Sigmoid colon (tissue), 3 donors: ENCODE measurements around the gene TMUB1.

Experiments
- POLR2A ChIP-seq, 2 donors: fragments of 450-650 bp; IDR thresholded peaks; one replicate each; pipeline ENCODE4 v1.6.1; 2016; ENCODE audit warnings: antibody characterized with exemption in 2 of 2, mild to moderate bottlenecking in 2 of 2, moderate library complexity in 2 of 2
- TF ChIP-seq, protein P1 (sequence below), 4 experiments: fragments of 450-650 bp in 3 of 4; fragments of 200-600 bp in 1 of 4; IDR thresholded peaks; one replicate each; pipeline ENCODE4 v1.5.1; 2016 to 2019; ENCODE audit warnings: antibody characterized with exemption in 4 of 4, mild to moderate bottlenecking in 3 of 4, moderate library complexity in 2 of 4

DNA sequence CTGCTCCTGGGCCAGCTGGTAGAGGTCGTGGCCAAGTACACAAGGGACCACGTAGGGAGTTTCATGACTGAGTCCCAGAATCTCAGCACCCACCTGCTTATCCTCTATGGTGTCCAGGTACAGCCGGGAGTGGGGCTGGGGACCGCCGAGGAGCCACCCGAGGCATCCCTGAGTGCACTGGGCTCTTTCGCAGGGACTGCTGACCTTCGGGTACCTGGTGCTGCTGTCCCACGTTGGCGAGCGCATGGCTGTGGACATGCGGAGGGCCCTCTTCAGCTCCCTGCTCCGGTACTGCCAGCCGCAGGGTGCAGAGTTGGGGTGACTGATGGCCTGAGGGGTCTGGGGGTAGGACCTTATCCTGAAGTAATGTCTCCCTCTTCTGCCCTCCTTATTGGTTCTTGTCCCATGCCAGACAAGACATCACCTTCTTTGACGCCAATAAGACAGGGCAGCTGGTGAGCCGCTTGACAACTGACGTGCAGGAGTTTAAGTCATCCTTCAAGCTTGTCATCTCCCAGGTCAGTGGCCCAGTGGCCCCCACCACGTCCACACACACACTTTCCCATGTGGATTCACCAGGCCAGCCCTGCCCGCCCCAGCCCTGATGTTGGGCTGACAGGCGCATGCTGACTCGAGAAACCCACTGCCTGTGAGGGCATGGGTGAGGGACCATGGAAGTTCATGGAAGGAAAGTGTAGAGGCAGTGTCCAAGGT, 48.8 kb downstream of the TMUB1 start:
- no peak for TF ChIP-seq POLR2A (IDR thresholded peaks at IDR 0.05)
- TF ChIP-seq, protein P1, sequence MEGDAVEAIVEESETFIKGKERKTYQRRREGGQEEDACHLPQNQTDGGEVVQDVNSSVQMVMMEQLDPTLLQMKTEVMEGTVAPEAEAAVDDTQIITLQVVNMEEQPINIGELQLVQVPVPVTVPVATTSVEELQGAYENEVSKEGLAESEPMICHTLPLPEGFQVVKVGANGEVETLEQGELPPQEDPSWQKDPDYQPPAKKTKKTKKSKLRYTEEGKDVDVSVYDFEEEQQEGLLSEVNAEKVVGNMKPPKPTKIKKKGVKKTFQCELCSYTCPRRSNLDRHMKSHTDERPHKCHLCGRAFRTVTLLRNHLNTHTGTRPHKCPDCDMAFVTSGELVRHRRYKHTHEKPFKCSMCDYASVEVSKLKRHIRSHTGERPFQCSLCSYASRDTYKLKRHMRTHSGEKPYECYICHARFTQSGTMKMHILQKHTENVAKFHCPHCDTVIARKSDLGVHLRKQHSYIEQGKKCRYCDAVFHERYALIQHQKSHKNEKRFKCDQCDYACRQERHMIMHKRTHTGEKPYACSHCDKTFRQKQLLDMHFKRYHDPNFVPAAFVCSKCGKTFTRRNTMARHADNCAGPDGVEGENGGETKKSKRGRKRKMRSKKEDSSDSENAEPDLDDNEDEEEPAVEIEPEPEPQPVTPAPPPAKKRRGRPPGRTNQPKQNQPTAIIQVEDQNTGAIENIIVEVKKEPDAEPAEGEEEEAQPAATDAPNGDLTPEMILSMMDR (IDR thresholded peaks at IDR 0.05): no peak
